BJ (cell line): ENCODE data around the gene PDZRN4. TPM values are rescaled to one million over a fixed set of nuclear protein-coding genes. Genes with fewer than 3 reads are reported as not detected.

Experiments used
- CTCF ChIA-PET: fragments of 350-600 bp; formaldehyde crosslinking; extraction: SDS; loops from one replicate; lab custom pipeline; 2021; ENCODE audit warnings: antibody characterized with exemption, inconsistent platforms; lab: Yijun Ruan, JAX
- POLR2A ChIA-PET: fragments of 300-600 bp; sonication (Branson Sonifier 250); formaldehyde crosslinking; extraction: SDS; loops from one replicate; lab custom pipeline; 2021; ENCODE audit warnings: antibody characterized with exemption; lab: Charles Lee
- DNase-seq: peaks from one replicate; pipeline ENCODE4 v3.0.0-alpha.2; 2011; ENCODE audit warnings: low read depth
- H3K27me3 ChIP-seq: 2 replicates; pipeline ENCODE4 v1.6.0; 2011; ENCODE audit warnings: low read length; ENCODE audit not compliant: control insufficient read depth, insufficient read depth
- H3K36me3 ChIP-seq: 2 replicates; pipeline ENCODE4 v1.5.1; 2011; ENCODE audit warnings: low read length; ENCODE audit not compliant: control insufficient read depth, insufficient read depth
- H3K4me3 ChIP-seq: 2 replicates; pipeline ENCODE4 v1.5.1; 2011; ENCODE audit warnings: low read depth, mild to moderate bottlenecking, control low read depth, low read length
- CTCF ChIP-seq: IDR thresholded peaks from 2 replicates; pipeline ENCODE4 v1.5.1; 2011; ENCODE audit warnings: low read depth, mild to moderate bottlenecking, control low read depth, inconsistent platforms, low read length, moderate library complexity; ENCODE audit not compliant: insufficient read depth
- polyA plus RNA-seq: library from polyadenylated mRNA; depleted of rRNA; stranded (reverse); fragments of >200 nt; gene quantifications from 2 replicates; pipeline ENCODE4 v1.2.3, GENCODE V29; 2011

PDZRN4 gene
- polyA plus RNA-seq, 1 experiment = not detected

GRCh38 chr12:41509271-41510055, 321.3 kb downstream of the PDZRN4 start:
- Histone ChIP-seq H3K27me3 (no peaks in the 10 kb centered on the region; the same call in 1 of the 2 replicates), H3K36me3 (no peaks in the 10 kb centered on the region), H3K4me3 (no peak overlapping the region)
- ChIA-PET POLR2A (no interaction called here), CTCF (interaction anchor here (0.6 to 1.2 kb wide), 2 partner anchors 15 to 1168 kb away, joined by 3 read pairs; no protein-coding TSS in a partner anchor)
- DNase-seq = no peak
- TF ChIP-seq CTCF = no peak

GRCh38 chr12:41510470-41510869, 322.4 kb downstream of the PDZRN4 start:
- DNase-seq = no peak
- no peaks in the 10 kb centered on the region for H3K36me3 ChIP-seq
- TF ChIP-seq CTCF = no peak
- POLR2A ChIA-PET = interaction anchor here (0.6 kb wide), 1 partner anchor 24 kb away, joined by 3 read pairs; no protein-coding TSS in a partner anchor
- CTCF ChIA-PET = no interaction called here
- H3K27me3 ChIP-seq = no peaks in the 10 kb centered on the region; the same call in 1 of the 2 replicates
- H3K4me3 ChIP-seq = no peak overlapping the region

- no peak for DNase-seq
- H3K4me3 ChIP-seq = no peak overlapping the region
- H3K27me3 ChIP-seq = no peaks in the 10 kb centered on the region; the same call in 1 of the 2 replicates
- CTCF ChIA-PET = no interaction called here
- POLR2A ChIA-PET = no interaction called here
- TF ChIP-seq CTCF = no peak
- no peaks in the 10 kb centered on the region for H3K36me3 ChIP-seq
These were observed 323.1 kb downstream of the PDZRN4 start for GRCh38 chr12:41511247-41511646.

- ChIA-PET POLR2A (no interaction called here), CTCF (no interaction called here)
- TF ChIP-seq CTCF = no peak
These were observed 324.4 kb downstream of the PDZRN4 start for GRCh38 chr12:41512497-41512896.

GRCh38 chr12:41514021-41514777, 326.1 kb downstream of the PDZRN4 start:
- TF ChIP-seq CTCF = no peak
- H3K4me3 ChIP-seq = no peak overlapping the region
- DNase-seq = no peak
- ChIA-PET POLR2A (no interaction called here), CTCF (no interaction called here)
- no peaks in the 10 kb centered on the region for H3K27me3 ChIP-seq
- H3K36me3 ChIP-seq = no peaks in the 10 kb centered on the region

More at GRCh38 chr12:41512497-41512896, 324.4 kb downstream of the PDZRN4 start:
- DNase-seq = no peak
- Histone ChIP-seq H3K36me3 (no peaks in the 10 kb centered on the region), H3K4me3 (no peak overlapping the region), H3K27me3 (no peaks in the 10 kb centered on the region)
